CD4-positive, alpha-beta T cell treated with Interferon gamma for 1 hour (primary cell): ENCODE results near the gene NXNL2.

Experiments used
- DNase-seq: peaks from one replicate; pipeline ENCODE4 v3.0.0-alpha.2; 2020

NXNL2 gene

DNA sequence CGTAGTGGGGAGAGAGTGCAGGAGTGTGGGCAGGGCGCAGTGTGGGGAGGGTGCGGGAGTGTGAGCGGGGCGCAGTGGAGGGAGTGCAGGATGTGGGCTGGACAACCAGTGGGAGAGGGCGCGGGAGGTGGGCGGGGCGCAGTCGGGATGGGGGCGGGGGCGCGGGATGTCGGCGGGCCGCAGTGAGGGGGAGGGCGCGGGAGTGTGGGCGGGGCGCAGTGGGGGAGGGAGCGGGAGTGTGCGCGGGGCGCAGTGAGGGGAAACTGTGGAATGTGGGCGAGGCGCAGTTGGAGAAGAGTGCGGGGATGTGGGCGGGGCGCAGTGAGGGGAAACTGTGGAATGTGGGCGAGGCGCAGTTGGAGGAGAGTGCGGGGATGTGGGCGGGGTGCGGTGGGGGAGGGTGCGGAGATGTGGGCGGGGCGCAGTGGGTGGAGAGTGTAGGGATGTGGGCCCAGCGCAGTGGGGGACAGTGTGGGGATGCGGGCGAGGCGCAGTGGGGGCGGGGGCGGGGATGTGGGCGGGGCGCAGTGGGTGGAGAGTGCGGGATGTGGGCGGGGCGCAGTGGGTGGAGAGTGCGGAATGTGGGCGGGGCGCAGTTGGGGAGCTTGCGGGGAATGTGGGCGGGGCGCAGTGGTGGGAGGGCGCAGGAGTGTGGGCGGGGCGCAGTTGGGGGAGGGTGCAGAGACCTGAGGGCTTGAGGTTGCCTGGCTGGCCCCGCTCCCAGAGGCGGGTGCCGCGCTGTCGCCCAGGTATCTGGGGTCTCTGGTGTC lies at the start of gene NXNL2:
NXNL2 (plus strand) TSS at position 723 of the 770 bp plus-strand sequence. CDS start 257 bp downstream, outside the sequence.
- peak; percentile 46 for DNase-seq

DNA sequence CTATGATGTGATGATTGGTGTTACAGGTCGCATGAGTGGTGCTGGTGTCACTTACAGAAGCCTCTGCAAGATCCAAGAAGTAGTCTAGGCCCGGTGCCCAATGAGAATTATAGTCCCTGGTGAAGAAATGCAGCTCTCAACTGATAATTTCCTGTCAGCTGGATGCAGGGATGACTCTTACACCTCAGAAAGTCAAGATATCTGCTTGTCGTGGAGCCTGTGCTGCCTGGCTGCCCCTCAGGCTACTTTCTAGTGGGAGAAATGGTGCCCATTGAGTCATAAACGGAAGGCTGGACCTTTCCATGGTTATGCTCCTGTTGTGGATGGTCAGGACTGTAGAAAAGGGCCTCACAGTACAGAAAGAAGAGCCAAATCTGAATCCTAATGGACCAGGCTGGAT lies 46.8 kb upstream of the NXNL2 start:
- DNase-seq, result no peak

DNA sequence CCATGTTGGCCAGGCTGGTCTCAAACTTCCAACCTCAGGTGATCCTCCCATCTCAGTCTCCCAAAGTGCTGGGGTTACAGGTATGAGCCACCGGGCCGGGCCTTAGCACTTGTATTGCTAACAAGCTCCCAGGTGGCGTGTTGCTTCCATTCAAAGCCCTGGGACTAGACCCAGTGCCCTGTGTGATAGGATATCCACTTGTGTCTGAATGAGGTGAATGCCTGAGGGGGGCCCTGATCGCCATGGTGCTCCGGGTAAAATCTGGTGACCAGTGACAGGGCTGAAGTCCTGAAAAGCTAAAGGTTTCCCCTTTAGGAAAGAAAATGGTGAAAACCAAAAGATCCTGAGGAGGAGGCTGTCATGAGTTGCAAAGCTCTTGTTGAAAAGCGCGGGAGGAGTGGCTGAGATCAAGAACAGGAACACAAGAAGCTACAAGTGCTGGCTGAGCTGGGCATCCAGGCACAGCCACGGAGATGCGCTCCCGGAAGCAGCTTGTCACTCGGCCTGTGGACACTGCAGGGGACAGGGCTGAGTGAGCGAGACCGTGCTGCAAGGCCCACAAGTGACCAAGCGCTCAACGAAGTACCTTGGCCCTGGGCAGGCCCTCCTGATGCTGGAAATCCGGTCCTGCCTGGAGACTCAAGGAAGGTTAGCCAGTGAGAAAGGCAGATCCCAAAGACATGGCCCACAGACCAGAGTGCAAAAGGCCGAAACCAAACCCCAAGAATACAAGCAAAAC lies 39.8 kb upstream of the NXNL2 start:
- no peak for DNase-seq

DNA sequence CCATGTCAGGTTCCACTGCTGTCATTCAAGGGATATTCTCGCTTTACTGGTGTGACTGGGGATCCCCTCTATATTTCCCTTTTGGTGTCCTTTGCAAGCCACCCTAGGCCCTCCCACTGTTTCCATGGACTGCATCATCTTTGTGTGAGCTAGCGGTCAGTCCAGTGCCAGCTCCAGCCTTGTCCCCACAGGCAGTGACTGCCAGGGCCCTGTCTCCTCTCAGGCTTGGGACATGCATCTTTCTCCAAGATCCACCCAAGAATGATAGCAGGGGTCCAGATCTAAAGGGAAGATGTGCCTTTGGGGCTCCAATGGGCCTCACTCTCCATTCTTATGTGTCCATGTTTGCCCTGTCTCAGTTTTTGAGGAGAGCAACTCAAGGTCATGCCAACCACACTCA lies 37.8 kb upstream of the NXNL2 start:
- DNase-seq, result no peak

DNA sequence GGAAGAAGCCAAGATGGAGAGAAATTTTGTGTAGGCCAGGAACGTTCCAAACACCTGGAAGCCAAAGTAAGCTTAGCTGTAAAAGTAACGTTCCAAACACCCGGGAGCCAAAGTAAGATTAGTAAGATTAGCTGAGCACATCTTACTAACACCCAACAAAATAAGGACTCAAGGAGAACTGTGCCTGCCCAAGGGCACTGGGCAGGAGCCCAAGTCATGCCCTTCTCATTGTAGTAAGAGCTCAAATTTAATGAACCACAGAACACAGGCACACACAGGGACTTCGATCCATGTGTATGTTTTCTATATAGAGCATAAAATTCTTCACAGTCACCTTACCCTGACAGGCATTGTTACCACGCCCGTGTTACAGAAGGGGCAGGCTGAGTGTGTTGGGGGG lies 36.1 kb upstream of the NXNL2 start:
- no peak for DNase-seq

DNA sequence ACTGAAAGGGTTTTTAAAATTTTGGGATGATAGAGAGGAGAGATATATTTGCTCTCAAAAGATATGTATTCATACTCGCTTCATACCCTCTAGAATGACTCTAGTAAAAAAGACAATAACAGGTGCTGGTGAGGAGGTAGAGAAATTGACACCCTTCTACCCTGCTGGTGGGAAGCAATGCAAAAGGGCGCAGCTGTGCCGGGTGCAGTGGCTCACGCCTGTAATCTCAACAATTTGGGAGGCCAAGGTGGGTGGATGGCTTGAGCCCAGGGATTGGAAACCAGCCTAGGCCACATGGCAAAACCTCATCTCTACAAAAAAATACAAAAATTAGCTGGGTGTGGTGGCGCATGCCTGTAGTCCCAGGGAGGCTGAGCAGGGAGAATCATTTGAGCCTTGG lies 33.9 kb upstream of the NXNL2 start:
- no peak for DNase-seq

DNA sequence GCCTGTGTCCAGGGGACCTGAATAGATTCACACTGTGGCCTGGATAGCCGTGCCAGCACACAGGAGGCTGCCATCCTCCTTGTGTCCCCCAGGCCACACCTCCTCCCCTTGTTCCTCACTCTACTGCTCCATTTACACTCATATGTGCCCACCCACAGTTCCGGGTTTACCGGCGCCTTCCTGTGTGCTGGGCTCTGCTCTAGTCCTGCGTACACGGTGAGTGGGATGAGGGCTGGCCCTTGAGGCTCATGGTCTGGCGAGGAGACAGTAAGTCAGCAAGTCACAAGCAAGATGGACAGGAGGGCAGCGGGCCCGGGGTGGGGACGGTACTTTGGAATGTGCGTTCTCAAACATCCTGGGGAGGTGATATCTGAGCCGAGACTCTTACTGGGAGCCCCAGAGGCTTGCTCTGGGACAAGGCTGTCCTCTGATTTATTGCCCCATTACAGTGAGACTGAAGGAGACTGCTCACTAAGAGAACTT lies 32.4 kb upstream of the NXNL2 start:
- DNase-seq, result no peak

DNA sequence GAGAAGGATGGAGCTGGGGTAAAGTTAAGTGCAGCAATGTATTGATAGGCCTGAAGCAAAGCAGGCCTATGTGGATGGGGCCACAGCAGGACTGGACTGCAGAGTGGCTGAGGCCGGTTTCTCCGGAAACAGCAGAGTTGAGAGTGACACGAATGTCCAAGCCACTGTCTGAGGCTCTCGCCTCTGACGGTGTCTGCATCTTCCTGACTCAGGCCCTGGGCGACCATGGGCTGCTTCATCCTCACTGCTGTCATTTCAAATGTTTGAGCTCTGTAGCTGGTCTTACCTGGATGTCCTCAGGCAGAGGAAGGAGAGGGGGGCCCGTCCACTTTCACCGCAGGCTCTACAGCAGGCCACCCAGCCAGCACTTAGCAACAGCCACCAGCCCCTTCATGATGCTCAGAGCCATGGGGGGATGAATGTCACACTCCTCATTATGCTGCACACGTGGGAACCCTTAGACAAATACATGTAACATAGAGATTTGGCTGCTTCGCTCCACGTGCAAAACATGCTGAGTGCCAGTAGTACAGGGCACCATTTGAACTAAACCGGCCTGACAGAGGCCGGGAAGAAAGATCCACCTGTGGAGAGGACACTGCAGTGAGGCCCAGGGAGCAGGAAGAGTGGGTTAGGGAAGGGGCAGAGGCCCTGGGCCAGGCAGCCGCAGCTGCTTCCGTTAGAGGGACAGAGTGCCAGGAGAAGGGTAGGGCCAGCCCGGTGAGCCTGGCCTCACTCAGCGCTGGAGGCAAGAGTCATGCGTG lies 31.7 kb upstream of the NXNL2 start:
- no peak for DNase-seq

DNA sequence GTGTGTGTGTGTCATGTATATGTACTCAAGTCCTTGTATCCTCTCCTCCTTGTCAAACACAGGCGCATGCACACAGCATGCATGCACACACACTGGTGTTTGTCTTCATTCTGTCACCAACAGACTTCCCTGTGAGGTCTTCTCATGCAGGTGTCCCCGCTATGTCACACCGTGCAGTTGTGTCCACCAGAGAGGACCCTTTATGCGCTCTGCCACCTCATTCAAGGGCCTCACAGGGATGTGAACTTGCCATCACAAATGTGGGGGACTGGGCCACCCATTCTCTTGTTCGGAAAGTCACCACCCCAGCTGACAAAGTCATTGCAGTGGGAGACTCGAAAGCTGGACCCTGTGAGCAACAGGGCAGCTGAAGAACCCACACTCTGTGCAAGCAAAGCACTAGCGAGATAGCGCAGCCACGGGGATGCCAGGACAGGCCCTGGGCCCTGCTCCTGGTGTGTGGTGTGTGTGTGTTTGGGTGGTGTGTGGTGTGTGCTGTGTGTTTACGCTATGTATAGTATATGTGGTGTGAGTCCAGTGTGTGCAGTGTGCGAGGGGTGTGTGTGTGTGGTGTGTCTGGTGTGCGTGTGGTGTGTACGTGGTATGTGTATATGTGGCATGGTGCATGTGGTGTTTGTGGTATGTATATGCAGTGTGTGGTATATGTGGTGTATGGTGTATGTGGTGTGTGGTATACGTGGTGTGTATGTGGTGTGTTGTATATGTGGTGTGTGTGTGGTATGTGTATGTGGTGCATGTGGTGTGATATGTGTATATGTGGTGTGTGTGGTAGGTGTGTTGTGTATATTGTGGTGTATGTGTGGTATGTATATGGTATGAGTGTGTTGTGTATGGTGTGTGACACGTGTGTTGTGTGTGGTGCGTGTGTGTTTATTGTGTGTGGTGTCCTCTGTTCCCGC lies 30.9 kb upstream of the NXNL2 start:
- no peak for DNase-seq

DNA sequence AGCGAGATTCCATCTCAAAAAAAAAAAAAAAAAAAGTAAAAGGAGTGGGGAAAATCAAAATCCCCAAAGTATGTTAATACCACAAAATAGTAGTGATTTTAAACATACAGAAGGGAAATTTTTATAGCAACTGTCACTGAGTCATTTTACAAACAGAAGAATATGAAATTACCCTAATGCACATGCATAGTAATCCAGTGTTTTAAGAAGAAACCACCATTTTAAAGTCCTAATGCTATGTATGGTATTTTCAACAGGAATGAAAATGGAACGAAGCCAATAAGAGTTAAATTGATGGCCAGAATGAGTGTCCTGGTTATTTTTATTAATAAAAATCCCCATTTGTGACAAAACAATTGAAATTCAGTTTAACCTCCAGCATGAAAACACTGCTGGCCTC lies 26.7 kb upstream of the NXNL2 start:
- no peak for DNase-seq

DNA sequence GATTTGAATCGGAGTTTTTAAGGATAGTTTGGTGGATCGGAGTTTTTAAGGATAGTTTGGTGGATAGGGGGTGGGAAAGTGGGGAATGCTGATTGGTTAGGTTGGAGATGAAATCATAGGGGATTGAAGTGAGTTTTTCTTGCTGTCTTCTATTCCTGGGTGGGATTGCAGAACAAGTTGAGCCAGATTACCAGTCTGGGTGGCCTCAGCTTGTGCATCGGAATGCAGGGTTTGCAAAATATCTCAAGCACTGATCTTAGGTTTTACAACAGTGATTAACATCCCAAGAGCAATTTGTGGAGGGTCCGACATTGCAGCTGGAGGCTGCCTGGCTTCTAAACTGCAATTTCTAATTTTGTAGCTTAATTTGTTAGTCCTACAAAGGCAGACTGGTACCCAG lies 23.1 kb upstream of the NXNL2 start:
- DNase-seq, result no peak

DNA sequence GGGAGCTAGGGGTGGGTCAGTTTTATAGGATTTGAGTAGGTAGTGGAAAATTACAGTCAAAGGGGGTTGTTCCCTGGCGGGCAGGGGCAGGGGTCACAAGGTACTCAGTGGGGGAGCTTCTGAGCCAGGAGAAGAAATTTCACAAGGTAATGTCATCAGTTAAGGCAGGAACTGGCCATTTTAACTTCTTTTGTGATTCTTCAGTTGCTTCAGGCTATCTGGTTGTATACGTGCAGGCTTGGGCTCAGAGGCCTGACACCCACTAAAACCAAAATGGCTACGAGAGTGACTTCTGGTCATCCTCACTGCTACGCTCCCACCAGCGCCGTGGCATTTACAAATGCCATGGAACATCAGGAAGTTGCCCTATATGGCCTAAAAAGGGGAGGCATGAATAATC lies 20.7 kb upstream of the NXNL2 start:
- DNase-seq, result no peak

DNA sequence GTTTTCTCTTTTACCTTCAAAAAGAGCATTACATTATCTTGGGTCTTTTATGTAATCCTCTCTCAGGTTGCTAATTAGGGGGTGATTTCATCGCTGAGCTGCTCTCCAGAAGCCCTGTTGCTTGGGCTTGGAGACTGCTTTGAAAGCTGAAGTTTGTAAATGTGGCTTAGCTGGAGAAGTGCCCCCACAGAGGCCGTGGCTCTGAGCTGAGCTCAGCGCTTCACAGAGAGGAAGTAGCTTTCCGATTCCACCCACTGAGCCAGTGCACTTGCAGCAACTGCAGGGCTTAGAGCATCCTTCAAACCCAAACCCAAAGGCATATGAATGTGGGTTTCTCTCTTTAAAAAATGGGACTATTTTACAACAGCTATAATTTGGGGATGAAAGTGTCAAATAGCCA lies 13.7 kb upstream of the NXNL2 start:
- DNase-seq, result no peak

DNA sequence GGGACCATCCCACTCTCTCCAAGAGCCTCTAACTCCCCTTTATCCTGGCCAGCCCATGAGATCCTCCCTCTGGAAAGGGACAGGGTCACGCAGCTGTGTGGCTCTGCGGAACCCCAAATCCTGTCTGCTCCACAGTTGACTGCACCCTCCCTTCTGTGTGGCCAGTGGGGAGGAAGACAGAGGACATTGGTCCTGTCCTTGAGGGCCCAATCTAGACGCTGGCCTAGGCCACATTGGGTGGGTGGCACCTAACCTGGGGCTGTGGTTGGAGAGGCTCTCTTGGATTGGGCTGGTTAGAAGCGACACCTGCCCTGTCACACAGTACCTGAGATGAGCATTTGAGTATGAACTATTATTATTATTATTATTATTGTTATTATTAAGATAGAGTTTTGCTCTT lies 12.6 kb upstream of the NXNL2 start:
- no peak for DNase-seq

DNA sequence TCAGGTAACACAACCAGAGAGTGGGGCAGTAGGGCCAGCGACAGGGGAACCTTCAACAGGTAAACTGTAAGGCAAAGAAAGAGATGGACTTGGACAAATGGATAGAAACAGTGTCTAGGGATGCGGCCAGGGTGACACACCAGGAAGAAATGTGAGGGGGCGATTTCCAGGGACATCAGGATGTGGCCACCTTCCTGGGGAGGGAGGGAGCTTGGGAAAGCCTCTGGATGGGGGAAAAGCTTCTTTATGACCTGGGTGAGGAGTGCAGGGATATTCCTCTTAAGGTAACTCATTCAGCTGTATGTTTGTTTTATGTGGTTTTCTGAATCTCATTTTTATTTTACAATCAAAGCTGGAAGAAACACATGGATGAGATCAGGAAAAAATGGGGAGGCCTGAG lies 11.9 kb upstream of the NXNL2 start:
- no peak for DNase-seq

DNA sequence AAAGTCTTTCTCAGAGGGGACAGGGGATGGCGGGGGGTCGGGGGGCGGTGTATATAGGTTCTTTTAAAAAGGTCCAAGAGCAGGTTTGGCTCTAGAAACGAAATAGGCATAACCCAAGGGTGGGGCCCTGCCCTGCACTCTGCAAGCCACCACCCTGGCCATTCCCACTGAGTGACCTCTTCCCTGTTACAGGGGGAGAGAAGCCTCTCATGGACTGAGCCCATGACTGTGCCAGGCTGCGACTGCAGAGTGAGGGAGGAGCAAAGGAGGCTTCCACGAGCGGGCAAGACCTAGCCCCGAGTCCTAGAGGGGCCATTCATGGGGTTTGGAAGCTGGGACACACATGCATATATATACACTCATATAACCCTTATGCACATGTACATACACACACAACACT lies 10.1 kb upstream of the NXNL2 start:
- DNase-seq, result no peak

DNA sequence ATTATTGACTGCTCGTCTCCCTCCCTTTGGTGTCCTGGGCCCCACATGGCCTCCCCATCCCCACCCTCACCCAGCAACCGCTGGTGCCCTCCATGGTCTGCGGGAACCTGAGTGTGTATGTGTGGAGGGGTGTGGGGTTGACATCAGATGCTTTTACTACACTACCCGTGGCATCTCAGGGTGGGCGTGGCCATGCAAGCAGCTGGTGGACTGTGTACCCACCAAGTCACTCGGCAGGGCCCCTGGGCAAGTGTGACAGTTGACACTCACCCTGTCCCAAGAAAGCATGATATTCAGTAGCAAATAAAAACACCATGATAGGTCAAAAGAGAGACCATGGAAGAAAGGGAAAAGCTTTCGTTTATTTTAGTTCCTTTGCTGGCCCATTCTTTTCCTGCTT lies 7.4 kb upstream of the NXNL2 start:
- no peak for DNase-seq

DNA sequence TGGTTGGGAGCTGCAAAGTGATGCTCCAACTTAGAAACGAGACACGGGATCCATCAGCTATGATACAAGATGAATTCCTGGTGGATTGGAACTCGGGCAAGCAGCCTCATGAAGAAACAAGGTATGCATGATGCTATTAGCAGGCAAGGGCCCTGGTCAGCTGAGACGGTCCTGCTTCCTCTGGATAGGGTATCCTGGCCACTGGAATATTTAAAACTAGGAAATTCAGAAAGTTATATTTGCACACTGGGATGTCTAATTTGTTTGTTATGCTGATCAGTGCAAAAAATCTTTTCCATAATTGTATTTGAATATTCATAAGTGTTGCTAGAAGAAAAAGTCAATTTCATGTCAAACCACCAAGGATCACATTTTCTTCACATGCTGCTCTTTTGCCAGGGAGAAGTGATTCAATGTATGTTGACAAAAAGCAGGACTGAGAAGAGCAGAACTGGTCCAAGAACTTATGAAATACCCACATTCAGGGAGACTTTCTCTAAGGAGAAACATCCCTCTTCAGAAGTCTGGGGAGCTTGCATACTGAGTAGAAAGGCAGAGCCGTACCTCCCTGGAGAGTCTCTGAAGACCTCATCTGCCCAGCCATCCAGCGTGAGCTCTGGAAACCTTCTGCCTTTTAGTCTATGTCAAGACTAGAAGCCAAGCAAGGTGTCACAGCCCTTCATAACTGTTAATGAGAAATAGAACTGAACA lies 6.7 kb upstream of the NXNL2 start:
- DNase-seq, result no peak

DNA sequence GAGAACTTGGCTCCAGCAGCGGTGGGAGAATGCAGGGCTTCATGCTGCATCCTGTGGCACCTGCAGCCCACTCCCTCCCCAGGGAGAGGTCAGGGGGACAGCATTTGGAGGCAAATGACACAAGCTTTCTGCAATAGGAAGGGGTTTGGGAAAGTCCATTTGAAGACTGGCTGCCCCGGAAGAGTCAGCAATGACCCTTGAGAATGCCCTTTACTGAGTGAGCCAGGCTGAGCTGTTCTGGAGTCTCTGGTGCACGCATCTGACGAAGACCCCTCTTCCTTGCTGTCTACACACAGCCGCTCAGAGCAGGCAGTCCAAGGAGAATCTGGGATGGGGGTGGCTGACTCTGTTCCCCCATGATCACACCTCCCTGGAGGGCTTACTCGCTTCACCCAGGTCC lies 5.5 kb upstream of the NXNL2 start:
- no peak for DNase-seq

DNA sequence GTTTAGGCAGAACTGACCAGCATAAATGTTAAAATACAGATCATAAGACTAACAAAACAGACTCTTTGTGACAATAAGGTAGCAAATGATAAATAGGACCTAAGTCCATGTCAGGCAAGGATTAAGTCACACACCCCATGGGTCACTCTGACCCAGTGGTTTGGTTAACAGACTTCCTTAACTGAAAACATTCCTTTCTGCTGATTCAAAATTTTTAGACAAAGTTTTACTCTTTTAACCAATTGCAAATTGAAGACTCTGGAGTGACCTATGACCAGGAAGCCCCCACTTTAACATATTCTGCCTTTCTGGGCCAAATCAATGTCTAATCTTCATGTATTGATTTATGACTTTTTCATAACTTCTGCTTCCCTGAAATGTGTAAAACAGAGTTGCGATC lies 4.9 kb upstream of the NXNL2 start:
- DNase-seq, result no peak

DNA sequence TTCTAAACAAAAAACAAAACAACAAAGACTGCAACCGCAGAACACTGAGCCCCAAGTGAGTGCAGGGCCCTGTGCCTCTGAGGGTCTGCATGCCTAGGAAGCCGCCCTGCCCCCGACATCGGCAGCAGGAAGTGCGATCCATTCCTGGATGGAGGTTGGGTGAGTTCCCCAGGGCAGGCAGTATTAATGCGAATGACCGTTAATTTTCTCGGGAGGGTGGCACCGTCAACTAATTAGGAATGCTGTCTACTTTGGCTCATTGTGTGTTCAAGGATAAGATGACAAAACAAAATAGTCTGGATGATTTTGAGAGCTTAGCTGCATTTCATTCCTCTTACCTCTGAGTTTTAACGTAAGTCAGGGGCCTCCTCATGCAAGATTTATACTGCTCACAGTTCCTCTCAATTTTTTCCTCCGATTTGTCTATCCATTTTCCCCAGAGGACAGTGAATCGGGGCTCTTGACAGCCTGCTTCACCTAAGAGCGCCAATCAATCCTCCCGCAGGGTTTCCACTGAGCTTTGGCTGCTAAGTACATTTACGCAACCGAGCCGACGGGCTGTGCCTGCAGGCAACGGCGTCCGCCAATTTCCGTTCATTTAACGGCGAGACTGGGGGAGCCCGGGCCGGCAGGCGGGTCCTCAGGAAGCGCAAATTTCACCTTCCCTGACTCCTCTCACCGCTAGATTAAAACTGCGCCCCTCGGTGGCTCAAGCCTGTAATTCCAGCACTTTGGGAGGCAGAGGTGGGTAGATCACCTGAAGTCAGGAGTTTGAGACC lies 2.9 kb upstream of the NXNL2 start:
- DNase-seq, result no peak
